H9 (cell line): ENCODE data around the gene ASMT. TPM values are rescaled to one million over a fixed set of nuclear protein-coding genes. Genes with fewer than 3 reads are reported as not detected.

Experiments used
- DNase-seq: peaks from one replicate; pipeline ENCODE4 v3.0.0-alpha.2; 2017
- H2AFZ ChIP-seq: one replicate; pipeline ENCODE4 v1.6.1; 2013; ENCODE audit warnings: mild to moderate bottlenecking, low read length, control low read depth, moderate library complexity
- H2AK5ac ChIP-seq: 2 replicates; pipeline ENCODE4 v1.6.1; 2013; ENCODE audit warnings: low read length, control low read depth, mixed read lengths; ENCODE audit not compliant: insufficient read length
- H2BK120ac ChIP-seq: one replicate; pipeline ENCODE4 v1.6.1; 2013; ENCODE audit warnings: low read depth, mild to moderate bottlenecking, low read length, control low read depth, inconsistent platforms; ENCODE audit not compliant: poor library complexity, severe bottlenecking
- H2BK12ac ChIP-seq: 2 replicates; pipeline ENCODE4 v1.6.1; 2013; ENCODE audit warnings: low read length, control low read depth, mixed read lengths, low read depth; ENCODE audit not compliant: insufficient read length
- H2BK15ac ChIP-seq: 2 replicates; pipeline ENCODE4 v1.6.1; 2013; ENCODE audit warnings: low read depth, low read length, control low read depth
- H2BK20ac ChIP-seq: one replicate; pipeline ENCODE4 v1.6.1; 2013; ENCODE audit warnings: low read depth, mild to moderate bottlenecking, low read length, control low read depth, inconsistent platforms; ENCODE audit not compliant: poor library complexity, severe bottlenecking
- H2BK5ac ChIP-seq: 2 replicates; pipeline ENCODE4 v1.6.1; 2013; ENCODE audit warnings: low read length, control low read depth, mixed read lengths; ENCODE audit not compliant: insufficient read length
- H3K14ac ChIP-seq: 2 replicates; pipeline ENCODE4 v1.6.1; 2013; ENCODE audit warnings: low read length, control low read depth; ENCODE audit not compliant: insufficient read depth
- H3K18ac ChIP-seq: 2 replicates; pipeline ENCODE4 v1.6.1; 2013; ENCODE audit warnings: low read depth, mild to moderate bottlenecking, mixed read lengths, low read length, control low read depth; ENCODE audit not compliant: insufficient read length
- H3K23ac ChIP-seq: 2 replicates; pipeline ENCODE4 v1.6.1; 2013; ENCODE audit warnings: low read length, control low read depth, mixed read lengths, low read depth; ENCODE audit not compliant: insufficient read length
- H3K23me2 ChIP-seq: 2 replicates; pipeline ENCODE4 v1.6.1; 2013; ENCODE audit warnings: low read depth, mild to moderate bottlenecking, mixed read lengths, low read length, control low read depth; ENCODE audit not compliant: insufficient read length, poor library complexity, severe bottlenecking
- H3K27ac ChIP-seq: 2 replicates; pipeline ENCODE4 v1.5.1; 2013; ENCODE audit warnings: low read length, control low read depth, mixed read lengths, low read depth; ENCODE audit not compliant: insufficient read length
- H3K27me3 ChIP-seq: 2 replicates; pipeline ENCODE4 v1.6.1; 2013; ENCODE audit warnings: low read length, control low read depth, inconsistent platforms; ENCODE audit not compliant: insufficient read depth
- H3K4ac ChIP-seq: 2 replicates; pipeline ENCODE4 v1.6.1; 2013; ENCODE audit warnings: low read depth, mild to moderate bottlenecking, control low read depth, inconsistent platforms, low read length, moderate library complexity
- H3K4me1 ChIP-seq: 2 replicates; pipeline ENCODE4 v1.6.1; 2013; ENCODE audit warnings: low read length, control low read depth, inconsistent platforms; ENCODE audit not compliant: insufficient read depth
- H3K4me2 ChIP-seq: 2 replicates; pipeline ENCODE4 v1.6.1; 2013; ENCODE audit warnings: low read length, control low read depth, mixed read lengths; ENCODE audit not compliant: insufficient read length, insufficient read depth
- H3K56ac ChIP-seq: 2 replicates; pipeline ENCODE4 v1.6.1; 2013; ENCODE audit warnings: low read depth, mild to moderate bottlenecking, mixed read lengths, low read length, control low read depth; ENCODE audit not compliant: insufficient read length
- H3K79me1 ChIP-seq: 2 replicates; pipeline ENCODE4 v1.6.1; 2013; ENCODE audit warnings: low read depth, mild to moderate bottlenecking, moderate library complexity, low read length, control low read depth, inconsistent platforms; ENCODE audit not compliant: insufficient read depth, poor library complexity, severe bottlenecking
- H3K79me2 ChIP-seq: 2 replicates; pipeline ENCODE4 v1.6.1; 2013; ENCODE audit warnings: low read length, control low read depth, inconsistent platforms; ENCODE audit not compliant: insufficient read depth
- H3K9ac ChIP-seq: 2 replicates; pipeline ENCODE4 v1.6.1; 2013; ENCODE audit warnings: low read length, control low read depth, mixed read lengths; ENCODE audit not compliant: insufficient read length; ENCODE audit errors: extremely low read depth
- H3K9me3 ChIP-seq: one replicate; pipeline ENCODE4 v1.6.1; 2013; ENCODE audit warnings: low read depth, low read length, inconsistent platforms; ENCODE audit not compliant: control insufficient read depth
- H3T11ph ChIP-seq: one replicate; pipeline ENCODE4 v1.6.1; 2013; ENCODE audit warnings: mild to moderate bottlenecking, low read length, control low read depth, inconsistent platforms
- H4K20me1 ChIP-seq: one replicate; pipeline ENCODE4 v1.6.1; 2013; ENCODE audit not compliant: control insufficient read depth, insufficient read length, insufficient read depth
- H4K5ac ChIP-seq: 2 replicates; pipeline ENCODE4 v1.6.1; 2013; ENCODE audit warnings: low read depth, mild to moderate bottlenecking, mixed read lengths, low read length, control low read depth; ENCODE audit not compliant: insufficient read length
- H4K8ac ChIP-seq: replicated peaks from 2 replicates; pipeline ENCODE4 v1.6.1; 2013; ENCODE audit warnings: low read length, control low read depth, mixed read lengths, low read depth; ENCODE audit not compliant: insufficient read length
- H4K91ac ChIP-seq: 2 replicates; pipeline ENCODE4 v1.6.1; 2013; ENCODE audit warnings: low read depth, mild to moderate bottlenecking, moderate library complexity, mixed read lengths, low read length, control low read depth; ENCODE audit not compliant: insufficient read length
- H3K27ac Mint-ChIP-seq, 3 experiments: 2 replicates in 2 of 3; 3 replicates in 1 of 3; pipeline ENCODE4 v1.8.0; 2020 to 2021; ENCODE audit warnings: mixed read lengths in 3 of 3, mild to moderate bottlenecking in 1 of 3, moderate library complexity in 1 of 3
- H3K27me3 Mint-ChIP-seq: 2 replicates; pipeline ENCODE4 v1.8.0; 2021; ENCODE audit warnings: low read depth, mild to moderate bottlenecking, moderate library complexity, mixed read lengths
- H3K36me3 Mint-ChIP-seq, 3 experiments: 2 replicates in 2 of 3; 3 replicates in 1 of 3; pipeline ENCODE4 v1.8.0; 2020 to 2021; ENCODE audit warnings: low read depth in 3 of 3, mixed read lengths in 3 of 3; ENCODE audit not compliant: insufficient read depth in 1 of 3
- H3K4me1 Mint-ChIP-seq, 2 experiments: 2 replicates each; pipeline ENCODE4 v1.8.0; 2020; ENCODE audit warnings: mixed read lengths in 2 of 2
- H3K4me3 Mint-ChIP-seq, 2 experiments: 2 replicates in 1 of 2; 3 replicates in 1 of 2; pipeline ENCODE4 v1.8.0; 2020 to 2021; ENCODE audit warnings: mild to moderate bottlenecking in 2 of 2, mixed read lengths in 2 of 2, moderate library complexity in 1 of 2
- H3K9me3 Mint-ChIP-seq, 2 experiments: 2 replicates in 1 of 2; 3 replicates in 1 of 2; pipeline ENCODE4 v1.8.0; 2020; ENCODE audit warnings: mild to moderate bottlenecking in 2 of 2, mixed read lengths in 2 of 2, moderate library complexity in 1 of 2
- CTCF ChIP-seq: fragments of 200-600 bp; sonication (generic); conservative IDR thresholded peaks from 3 replicates; pipeline ENCODE4 v1.8.0; 2021; ENCODE audit warnings: antibody characterized with exemption, mild to moderate bottlenecking
- WGBS: extraction: QIAGEN DNeasy Blood & Tissue Kit; methylation state at CpG from one replicate; pipeline ENCODE4 v1.1.7; 2013; ENCODE audit warnings: missing lambda C conversion rate, low lambda C conversion rate, mixed read lengths; ENCODE audit not compliant: insufficient read length; ENCODE audit errors: extremely low coverage; 5-methylcytosine and 5-hydroxymethylcytosine counted together
- total RNA-seq: library from RNA; stranded (reverse); gene quantifications from 2 replicates; pipeline ENCODE4 v1.2.1, GENCODE V29; 2021

The ASMT gene
- total RNA-seq, 1 experiment from 2014 or later = 1.4 TPM

DNA sequence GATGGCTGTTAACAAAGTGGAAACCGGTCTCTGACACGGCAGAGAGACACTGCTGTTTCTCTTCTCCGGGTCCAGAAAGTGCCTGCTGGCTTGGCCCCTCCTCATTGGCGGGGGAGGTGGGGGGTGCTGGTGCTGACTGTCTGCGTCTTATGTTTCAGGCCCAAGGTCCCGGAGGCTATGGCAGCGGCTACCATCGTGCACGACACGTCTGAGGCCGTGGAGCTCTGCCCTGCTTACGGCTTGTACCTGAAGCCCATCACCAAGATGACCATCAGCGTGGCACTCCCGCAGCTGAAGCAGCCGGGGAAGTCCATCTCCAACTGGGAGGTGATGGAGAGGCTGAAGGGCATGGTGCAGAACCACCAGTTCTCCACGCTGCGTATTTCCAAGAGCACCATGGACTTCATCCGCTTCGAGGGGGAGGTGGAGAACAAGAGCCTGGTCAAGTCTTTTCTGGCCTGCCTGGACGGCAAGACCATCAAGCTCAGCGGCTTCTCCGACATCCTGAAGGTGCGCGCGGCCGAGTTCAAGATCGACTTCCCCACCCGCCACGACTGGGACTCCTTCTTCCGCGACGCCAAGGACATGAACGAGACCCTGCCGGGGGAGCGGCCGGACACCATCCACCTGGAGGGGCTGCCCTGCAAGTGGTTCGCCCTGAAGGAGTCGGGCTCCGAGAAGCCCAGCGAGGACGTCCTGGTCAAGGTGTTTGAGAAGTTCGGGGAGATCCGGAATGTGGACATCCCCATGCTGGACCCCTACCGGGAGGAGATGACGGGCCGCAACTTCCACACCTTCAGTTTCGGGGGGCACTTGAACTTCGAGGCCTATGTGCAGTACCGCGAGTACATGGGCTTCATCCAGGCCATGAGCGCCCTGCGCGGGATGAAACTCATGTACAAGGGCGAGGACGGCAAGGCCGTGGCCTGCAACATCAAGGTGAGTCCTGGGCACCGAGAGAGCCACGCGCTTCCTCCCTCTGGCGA lies 21.3 kb upstream of the ASMT start:
- Histone ChIP-seq H4K20me1 (peaks cover 4% of the 10 kb centered on the region), H2BK5ac (no peak overlapping the region), H3K14ac (no peak overlapping the region), H3K4ac (no peak overlapping the region), H2AFZ (no peak overlapping the region), H2BK12ac (no peak overlapping the region), H3K9ac (no peak overlapping the region), H3K27ac (no peak overlapping the region), H3K23me2 (peaks cover 3% of the 10 kb centered on the region), H3K79me1 (peaks cover 14% of the 10 kb centered on the region), H4K91ac (no peak overlapping the region), H3K56ac (no peak overlapping the region), H2BK15ac (no peak overlapping the region), H3K4me2 (peak overlapping the region; percentile 28), H3K18ac (no peak overlapping the region), H3K23ac (no peak overlapping the region), H4K5ac (no peak overlapping the region), H3K4me1 (no peaks in the 10 kb centered on the region), H3K79me2 (peaks cover 23% of the 10 kb centered on the region; the same call in 1 of the 2 replicates), H2AK5ac (no peak overlapping the region), H4K8ac (no peak overlapping the region), H2BK20ac (no peak overlapping the region), H3K27me3 (no peaks in the 10 kb centered on the region), H3K9me3 (no peaks in the 10 kb centered on the region), H2BK120ac (no peak overlapping the region), H3T11ph (no peak overlapping the region)
- peak overlapping the region in 1 of 3 experiments; percentile 82; a peak in 1 of 7 replicates for H3K27ac Mint-ChIP-seq
- H3K27me3 Mint-ChIP-seq = no peaks in the 10 kb centered on the region
- DNase-seq = no peak
- peak overlapping the region; percentile 90 to 94 for H3K4me3 Mint-ChIP-seq
- peaks cover 8 to 9% of the 10 kb centered on the region in 2 experiments for H3K4me1 Mint-ChIP-seq
- H3K9me3 Mint-ChIP-seq = no peaks in the 10 kb centered on the region
- no peak for TF ChIP-seq CTCF
- WGBS = no CpG with 5 or more reads among the region's 60 CpGs
- H3K36me3 Mint-ChIP-seq = peaks cover 33 to 54% (median 50%) of the 10 kb centered on the region in 3 experiments
